ENCODE results near the gene ACAP2. TPM values are rescaled to one million over a fixed set of nuclear protein-coding genes. Genes with fewer than 3 reads are reported as not detected.

Gene ACAP2
- total RNA-seq, 4 donors from 2014 or later = 38.3 to 66.0 (median 49.2) TPM

DNA sequence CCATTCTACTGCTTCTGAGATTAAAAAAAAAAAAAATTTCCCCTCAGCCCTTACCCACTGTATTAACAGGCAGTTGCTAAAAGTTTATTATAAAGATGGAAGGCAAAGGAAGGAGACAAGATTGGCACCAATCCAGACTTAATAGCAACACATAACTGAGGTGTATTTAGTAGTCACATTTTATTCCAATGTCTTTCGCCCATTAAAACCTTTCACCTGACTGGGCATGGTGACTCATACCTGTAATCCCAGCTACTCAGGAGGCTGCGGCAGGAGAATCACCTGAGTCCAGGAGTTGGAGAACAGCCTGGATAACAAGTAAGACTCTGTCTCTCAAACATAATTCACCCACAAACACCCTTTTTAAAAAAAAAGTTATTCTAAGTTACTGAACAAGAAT, 4.4 kb downstream of the ACAP2 start:
- Histone ChIP-seq H3K9me3 (no peaks in the 10 kb centered on the region), H3K36me3 (no peaks in the 10 kb centered on the region), H3K27ac (no peak overlapping the region), H3K27me3 (no peaks in the 10 kb centered on the region), H3K4me3 (no peak overlapping the region), H3K4me1 (peaks cover 0 to 35% (median 5%) of the 10 kb centered on the region in 3 donors)
- no peak for ATAC-seq
- 83 to 95% methylated on average over 2 of the region's 2 CpGs for WGBS, 2 donors (ENCODE audit: low coverage in 1 of 2)
- TF ChIP-seq POLR2A (IDR thresholded peaks at IDR 0.05) = no peak
- no peak for TF ChIP-seq CTCF (IDR thresholded peaks at IDR 0.05)
- TF ChIP-seq EP300 (IDR thresholded peaks at IDR 0.05) = no peak

- no peak for ATAC-seq
- H3K4me1 ChIP-seq = peaks cover 0 to 10% (median 0%) of the 10 kb centered on the region in 3 donors
- H3K9me3 ChIP-seq = no peaks in the 10 kb centered on the region
- no peaks in the 10 kb centered on the region for H3K27me3 ChIP-seq
- TF ChIP-seq CTCF (IDR thresholded peaks at IDR 0.05) (no peak), EP300 (IDR thresholded peaks at IDR 0.05) (no peak), POLR2A (IDR thresholded peaks at IDR 0.05) (no peak), POLR2AphosphoS5 (IDR thresholded peaks at IDR 0.05) (no peak)
- H3K36me3 ChIP-seq = no peaks in the 10 kb centered on the region
- H3K27ac ChIP-seq = no peak overlapping the region
- WGBS, 2 donors (ENCODE audit: low coverage in 1 of 2) = 66 to 83% methylated on average over 1 to 3 of the region's 3 CpGs
- H3K4me3 ChIP-seq = no peak overlapping the region
Observed at GRCh38 chr3:195425849-195426248, 17.0 kb downstream of the ACAP2 start.

GRCh38 chr3:195423818-195424217, 19.0 kb downstream of the ACAP2 start:
- TF ChIP-seq POLR2AphosphoS5 (IDR thresholded peaks at IDR 0.05) (no peak), CTCF (IDR thresholded peaks at IDR 0.05) (no peak), POLR2A (IDR thresholded peaks at IDR 0.05) (no peak), EP300 (IDR thresholded peaks at IDR 0.05) (no peak)
- Histone ChIP-seq H3K4me1 (peaks cover 0 to 30% (median 0%) of the 10 kb centered on the region in 3 donors), H3K36me3 (no peaks in the 10 kb centered on the region), H3K27me3 (no peaks in the 10 kb centered on the region), H3K9me3 (no peaks in the 10 kb centered on the region), H3K4me3 (no peak overlapping the region), H3K27ac (no peak overlapping the region)
- ATAC-seq = no peak
- WGBS, 2 donors (ENCODE audit: low coverage in 1 of 2) = 90 to 91% methylated on average over 2 of the region's 2 CpGs

GRCh38 chr3:195421400-195421799, 21.4 kb downstream of the ACAP2 start:
- 66 to 77% methylated on average over 4 of the region's 4 CpGs for WGBS, 2 donors (ENCODE audit: low coverage in 1 of 2)
- TF ChIP-seq POLR2A (IDR thresholded peaks at IDR 0.05) (no peak), EP300 (IDR thresholded peaks at IDR 0.05) (no peak), POLR2AphosphoS5 (IDR thresholded peaks at IDR 0.05) (no peak), CTCF (IDR thresholded peaks at IDR 0.05) (no peak)

DNA sequence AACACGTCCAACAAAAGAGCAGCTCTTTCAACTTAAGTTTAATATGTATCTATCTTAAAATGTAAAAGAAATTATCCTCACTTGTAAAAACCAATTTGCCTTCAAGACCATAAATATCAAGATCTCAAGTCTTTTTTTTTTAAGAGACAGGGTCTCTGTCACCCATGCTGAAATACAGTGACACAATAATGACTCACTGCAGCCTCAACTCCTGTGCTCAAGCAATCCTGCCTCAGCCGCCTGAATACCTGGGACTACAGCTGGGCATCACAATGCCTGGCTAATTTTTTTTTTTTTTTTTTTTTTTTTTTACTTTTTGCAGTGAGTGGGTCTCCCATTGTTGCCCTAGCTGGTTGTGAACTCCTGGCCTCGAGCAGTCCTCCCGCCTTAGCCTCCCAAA, 26.0 kb downstream of the ACAP2 start:
- WGBS, 2 donors (ENCODE audit: low coverage in 1 of 2) = 90 to 92% methylated on average over 1 to 4 of the region's 4 CpGs
- Histone ChIP-seq H3K36me3 (no peaks in the 10 kb centered on the region), H3K27me3 (no peaks in the 10 kb centered on the region), H3K4me3 (no peak overlapping the region), H3K4me1 (peaks cover 0 to 27% (median 0%) of the 10 kb centered on the region in 3 donors), H3K9me3 (no peaks in the 10 kb centered on the region), H3K27ac (no peak overlapping the region)
- ATAC-seq = no peak
- no peak for TF ChIP-seq EP300 (IDR thresholded peaks at IDR 0.05)
- TF ChIP-seq CTCF (IDR thresholded peaks at IDR 0.05) = no peak
- no peak for TF ChIP-seq POLR2AphosphoS5 (IDR thresholded peaks at IDR 0.05)
- TF ChIP-seq POLR2A (IDR thresholded peaks at IDR 0.05) = no peak

More at GRCh38 chr3:195421400-195421799, 21.4 kb downstream of the ACAP2 start:
- Histone ChIP-seq H3K36me3 (no peaks in the 10 kb centered on the region), H3K4me3 (no peak overlapping the region), H3K4me1 (peaks cover 0 to 37% (median 0%) of the 10 kb centered on the region in 3 donors), H3K9me3 (no peaks in the 10 kb centered on the region), H3K27ac (no peak overlapping the region), H3K27me3 (no peaks in the 10 kb centered on the region)
- ATAC-seq = no peak

Data from gastroesophageal sphincter (tissue), 4 donors.